ENCODE measurements around the gene PRPSAP1.

The PRPSAP1 gene

GRCh38 chr17:76335716-76336381 is 17.9 kb downstream of the PRPSAP1 start:
- Histone ChIP-seq H3K79me1 (ENCODE audit: low read depth, low read length) (peaks cover 2% of the 10 kb centered on the region), H3K36me3 (replicated peaks in 1 of 2; ENCODE audit: control insufficient read depth in 2 of 2, insufficient read depth in 2 of 2, low read length in 2 of 2) (peaks cover 2 to 41% of the 10 kb centered on the region in 2 donors), H4K8ac (ENCODE audit: low read depth, low read length) (no peak overlapping the region), H2BK5ac (ENCODE audit: low read length) (no peak overlapping the region), H3K27ac (replicated peaks; ENCODE audit: low read length) (no peak overlapping the region), H2BK12ac (ENCODE audit: low read length) (no peak overlapping the region), H2BK120ac (ENCODE audit: low read depth, low read length) (no peak overlapping the region), H4K91ac (ENCODE audit: low read depth, low read length, poor library complexity) (no peak overlapping the region), H3K9me3 (replicated peaks in 1 of 2; ENCODE audit: control insufficient read depth in 2 of 2, insufficient read depth in 1 of 2, low read depth in 1 of 2, low read length in 2 of 2) (no peaks in the 10 kb centered on the region), H3K9ac (ENCODE audit: low read depth, low read length, poor library complexity) (no peak overlapping the region), H2BK15ac (ENCODE audit: low read length) (no peak overlapping the region), H2AFZ (ENCODE audit: low read length) (no peak overlapping the region), H3K14ac (ENCODE audit: low read length) (no peak overlapping the region), H3K4me2 (ENCODE audit: insufficient read depth, low read length, poor library complexity, severe bottlenecking) (no peak overlapping the region), H3K27me3 (ENCODE audit: control insufficient read depth in 3 of 3, insufficient read depth in 3 of 3, low read depth in 1 of 3, low read length in 3 of 3) (no peaks in the 10 kb centered on the region), H2AK5ac (ENCODE audit: low read depth, low read length) (no peak overlapping the region), H3K4ac (ENCODE audit: low read length) (no peak overlapping the region), H3K23ac (ENCODE audit: low read depth, low read length, poor library complexity) (no peak overlapping the region), H3K18ac (ENCODE audit: low read length) (no peak overlapping the region), H3K4me3 (ENCODE audit: low read length in 2 of 2) (no peak overlapping the region), H3K4me1 (ENCODE audit: control insufficient read depth in 2 of 2, insufficient read depth in 1 of 2, low read depth in 1 of 2, low read length in 2 of 2) (peaks cover 0 to 11% of the 10 kb centered on the region in 2 donors)
- DNase-seq (ENCODE audit: low spot score) = no peak
- no CpG with 5 or more reads among the region's 9 CpGs for WGBS, 2 donors (ENCODE audit: extremely low coverage in 2 of 2, insufficient read length in 2 of 2, insufficient replicate concordance in 1 of 2)

DNA sequence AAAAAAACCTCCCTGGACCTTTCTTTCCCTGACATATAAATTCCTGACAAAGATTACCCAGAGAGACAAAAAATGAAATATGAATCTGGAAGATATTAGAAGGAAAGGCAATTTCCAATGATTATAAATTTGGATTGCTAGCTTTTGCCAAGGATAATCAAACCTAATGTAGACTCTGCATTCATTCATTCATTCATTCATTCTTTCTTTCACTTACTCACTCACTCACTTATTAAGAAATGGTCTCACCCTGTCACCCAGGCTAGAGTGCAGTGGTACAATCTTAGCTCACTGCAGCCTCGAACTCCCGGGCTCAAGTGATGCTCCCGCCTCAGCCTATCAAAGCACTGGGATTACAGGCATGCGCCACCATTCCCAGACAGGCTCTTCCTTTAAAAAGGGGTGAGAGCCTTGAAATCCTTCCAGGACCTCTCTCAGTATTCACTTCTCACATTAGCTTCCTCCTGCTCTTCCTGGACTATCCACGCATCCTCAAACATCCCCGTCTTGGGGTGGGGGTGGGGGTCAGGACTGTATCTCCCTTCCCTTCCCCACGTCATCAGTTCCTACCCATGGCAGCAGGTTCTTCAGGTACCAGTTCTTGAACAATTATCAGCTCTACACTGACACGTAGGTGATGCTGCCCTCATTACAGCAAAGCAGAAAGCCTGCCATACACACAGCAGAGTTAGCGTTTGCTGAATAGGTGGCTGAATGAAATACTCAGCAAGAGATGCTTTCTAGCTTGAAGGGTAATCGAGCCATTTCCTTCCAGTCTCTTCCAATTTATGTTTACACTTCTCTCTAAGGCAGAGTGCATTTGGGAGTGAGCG is 19.8 kb downstream of the PRPSAP1 start:
- WGBS, 2 donors (ENCODE audit: extremely low coverage in 2 of 2, insufficient read length in 2 of 2, insufficient replicate concordance in 1 of 2) = no CpG with 5 or more reads among the region's 11 CpGs
- H3K4me2 ChIP-seq (ENCODE audit: insufficient read depth, low read length, poor library complexity, severe bottlenecking) = no peak overlapping the region
- H2AK5ac ChIP-seq (ENCODE audit: low read depth, low read length) = no peak overlapping the region
- no peaks in the 10 kb centered on the region for H3K79me1 ChIP-seq (ENCODE audit: low read depth, low read length)
- DNase-seq (ENCODE audit: low spot score) = no peak
- no peak overlapping the region for H4K8ac ChIP-seq (ENCODE audit: low read depth, low read length)
- H3K27me3 ChIP-seq (ENCODE audit: control insufficient read depth in 3 of 3, insufficient read depth in 3 of 3, low read depth in 1 of 3, low read length in 3 of 3) = no peaks in the 10 kb centered on the region
- no peak overlapping the region for H3K9ac ChIP-seq (ENCODE audit: low read depth, low read length, poor library complexity)
- H2BK5ac ChIP-seq (ENCODE audit: low read length) = no peak overlapping the region
- H3K23ac ChIP-seq (ENCODE audit: low read depth, low read length, poor library complexity) = no peak overlapping the region
- peaks cover 0 to 11% of the 10 kb centered on the region in 2 donors for H3K4me1 ChIP-seq (ENCODE audit: control insufficient read depth in 2 of 2, insufficient read depth in 1 of 2, low read depth in 1 of 2, low read length in 2 of 2)
- H3K36me3 ChIP-seq (replicated peaks in 1 of 2; ENCODE audit: control insufficient read depth in 2 of 2, insufficient read depth in 2 of 2, low read length in 2 of 2) = peaks cover 8 to 50% of the 10 kb centered on the region in 2 donors
- peak overlapping the region; percentile 4 for H3K18ac ChIP-seq (ENCODE audit: low read length)
- no peak overlapping the region for H2BK15ac ChIP-seq (ENCODE audit: low read length)
- no peak overlapping the region for H3K4ac ChIP-seq (ENCODE audit: low read length)
- peak overlapping the region; percentile 4 for H3K27ac ChIP-seq (replicated peaks; ENCODE audit: low read length)
- peak overlapping the region; percentile 61 for H3K14ac ChIP-seq (ENCODE audit: low read length)
- H2BK12ac ChIP-seq (ENCODE audit: low read length) = no peak overlapping the region
- no peaks in the 10 kb centered on the region for H3K9me3 ChIP-seq (replicated peaks in 1 of 2; ENCODE audit: control insufficient read depth in 2 of 2, insufficient read depth in 1 of 2, low read depth in 1 of 2, low read length in 2 of 2)
- no peak overlapping the region for H3K4me3 ChIP-seq (ENCODE audit: low read length in 2 of 2)
- no peak overlapping the region for H2AFZ ChIP-seq (ENCODE audit: low read length)
- H2BK120ac ChIP-seq (ENCODE audit: low read depth, low read length) = no peak overlapping the region
- no peak overlapping the region for H4K91ac ChIP-seq (ENCODE audit: low read depth, low read length, poor library complexity)

GRCh38 chr17:76331083-76331482 is 22.6 kb downstream of the PRPSAP1 start:
- Histone ChIP-seq H3K4me3 (ENCODE audit: low read length in 2 of 2) (no peak overlapping the region), H3K9ac (ENCODE audit: low read depth, low read length, poor library complexity) (no peak overlapping the region), H2AFZ (ENCODE audit: low read length) (no peak overlapping the region), H3K14ac (ENCODE audit: low read length) (no peak overlapping the region), H2BK120ac (ENCODE audit: low read depth, low read length) (no peak overlapping the region), H3K9me3 (replicated peaks in 1 of 2; ENCODE audit: control insufficient read depth in 2 of 2, insufficient read depth in 1 of 2, low read depth in 1 of 2, low read length in 2 of 2) (no peaks in the 10 kb centered on the region), H3K4me1 (ENCODE audit: control insufficient read depth in 2 of 2, insufficient read depth in 1 of 2, low read depth in 1 of 2, low read length in 2 of 2) (peaks cover 0 to 6% of the 10 kb centered on the region in 2 donors), H3K27ac (replicated peaks; ENCODE audit: low read length) (no peak overlapping the region), H3K27me3 (ENCODE audit: control insufficient read depth in 3 of 3, insufficient read depth in 3 of 3, low read depth in 1 of 3, low read length in 3 of 3) (no peaks in the 10 kb centered on the region), H2BK5ac (ENCODE audit: low read length) (no peak overlapping the region), H2BK15ac (ENCODE audit: low read length) (no peak overlapping the region), H3K23ac (ENCODE audit: low read depth, low read length, poor library complexity) (no peak overlapping the region), H4K8ac (ENCODE audit: low read depth, low read length) (no peak overlapping the region), H3K4ac (ENCODE audit: low read length) (no peak overlapping the region), H4K91ac (ENCODE audit: low read depth, low read length, poor library complexity) (no peak overlapping the region), H3K4me2 (ENCODE audit: insufficient read depth, low read length, poor library complexity, severe bottlenecking) (no peak overlapping the region), H3K36me3 (replicated peaks in 1 of 2; ENCODE audit: control insufficient read depth in 2 of 2, insufficient read depth in 2 of 2, low read length in 2 of 2) (peaks cover 18 to 75% of the 10 kb centered on the region in 2 donors), H3K18ac (ENCODE audit: low read length) (no peak overlapping the region), H2AK5ac (ENCODE audit: low read depth, low read length) (no peak overlapping the region), H3K79me1 (ENCODE audit: low read depth, low read length) (no peaks in the 10 kb centered on the region), H2BK12ac (ENCODE audit: low read length) (no peak overlapping the region)
- WGBS, 2 donors (ENCODE audit: extremely low coverage in 2 of 2, insufficient read length in 2 of 2, insufficient replicate concordance in 1 of 2) = no CpG with 5 or more reads among the region's 2 CpGs
- no peak for DNase-seq (ENCODE audit: low spot score)

GRCh38 chr17:76329664-76330063 is 24.1 kb downstream of the PRPSAP1 start:
- Histone ChIP-seq H3K36me3 (replicated peaks in 1 of 2; ENCODE audit: control insufficient read depth in 2 of 2, insufficient read depth in 2 of 2, low read length in 2 of 2) (peaks cover 18 to 76% of the 10 kb centered on the region in 2 donors), H3K79me1 (ENCODE audit: low read depth, low read length) (no peaks in the 10 kb centered on the region), H2BK15ac (ENCODE audit: low read length) (no peak overlapping the region), H3K23ac (ENCODE audit: low read depth, low read length, poor library complexity) (no peak overlapping the region), H3K4me2 (ENCODE audit: insufficient read depth, low read length, poor library complexity, severe bottlenecking) (no peak overlapping the region), H4K91ac (ENCODE audit: low read depth, low read length, poor library complexity) (no peak overlapping the region), H2BK12ac (ENCODE audit: low read length) (no peak overlapping the region), H3K18ac (ENCODE audit: low read length) (no peak overlapping the region), H3K9me3 (replicated peaks in 1 of 2; ENCODE audit: control insufficient read depth in 2 of 2, insufficient read depth in 1 of 2, low read depth in 1 of 2, low read length in 2 of 2) (no peaks in the 10 kb centered on the region), H3K9ac (ENCODE audit: low read depth, low read length, poor library complexity) (no peak overlapping the region), H3K27me3 (ENCODE audit: control insufficient read depth in 3 of 3, insufficient read depth in 3 of 3, low read depth in 1 of 3, low read length in 3 of 3) (no peaks in the 10 kb centered on the region), H3K27ac (replicated peaks; ENCODE audit: low read length) (no peak overlapping the region), H2BK5ac (ENCODE audit: low read length) (no peak overlapping the region), H3K14ac (ENCODE audit: low read length) (no peak overlapping the region), H2AK5ac (ENCODE audit: low read depth, low read length) (no peak overlapping the region), H3K4me1 (ENCODE audit: control insufficient read depth in 2 of 2, insufficient read depth in 1 of 2, low read depth in 1 of 2, low read length in 2 of 2) (peaks cover 0 to 4% of the 10 kb centered on the region in 2 donors), H2BK120ac (ENCODE audit: low read depth, low read length) (no peak overlapping the region), H2AFZ (ENCODE audit: low read length) (no peak overlapping the region), H3K4ac (ENCODE audit: low read length) (no peak overlapping the region), H3K4me3 (ENCODE audit: low read length in 2 of 2) (no peak overlapping the region), H4K8ac (ENCODE audit: low read depth, low read length) (no peak overlapping the region)
- DNase-seq (ENCODE audit: low spot score) = no peak
- no CpG with 5 or more reads among the region's 8 CpGs for WGBS, 2 donors (ENCODE audit: extremely low coverage in 2 of 2, insufficient read length in 2 of 2, insufficient replicate concordance in 1 of 2)

All from neuronal stem cell (in vitro differentiated cells).